Measurements from ENCODE around the gene SGTA.
"Not testable (repeated sequence)": the region's sequence is repeated elsewhere in the genome, so short reads cannot be mapped to it uniquely, and the experiment has no call there.

Gene SGTA

GRCh38 chr19:2724148-2724557 is 58.9 kb downstream of the SGTA start:
- peak; percentile 11 for DNase-seq (ENCODE audit: low spot score)

DNA sequence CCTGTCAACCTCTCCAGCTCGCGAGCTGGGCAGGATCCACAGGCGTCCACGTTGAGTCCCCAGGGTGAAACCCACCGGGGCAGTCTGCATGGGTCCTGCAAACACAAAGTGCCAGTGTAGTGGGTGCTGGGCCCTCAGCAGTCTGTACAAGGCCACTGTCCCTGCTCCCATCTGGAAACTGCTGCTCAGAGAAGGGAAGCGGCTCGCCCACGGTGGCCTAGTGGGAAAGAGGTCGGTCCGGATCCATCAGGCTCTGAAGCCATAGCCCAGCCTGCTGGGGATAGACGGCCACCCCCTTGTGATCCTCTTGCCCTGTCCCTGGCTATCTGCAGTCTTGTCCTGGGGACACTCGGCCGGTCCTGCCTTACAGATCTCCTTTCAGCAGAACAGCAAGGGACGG is 59.3 kb downstream of the SGTA start:
- DNase-seq (ENCODE audit: low spot score), result no peak

DNA sequence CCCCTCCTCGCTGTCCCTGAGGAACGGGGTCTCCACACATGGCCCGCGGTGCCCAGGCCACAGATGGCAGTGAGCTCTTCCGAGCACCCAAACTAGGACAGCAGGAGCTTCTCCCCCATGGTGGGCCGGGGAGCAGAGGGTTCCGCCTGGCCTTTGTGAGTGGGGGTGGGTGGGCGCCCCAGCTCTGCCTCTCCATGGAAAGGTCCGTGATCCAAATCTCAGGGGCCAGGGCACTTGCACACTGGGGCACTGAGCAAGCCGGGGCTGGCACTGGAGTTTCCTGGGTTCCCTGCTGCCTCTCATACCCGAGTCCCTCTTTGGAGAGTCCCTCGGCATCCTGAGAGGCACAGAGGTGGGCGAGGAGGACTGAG is 59.7 kb downstream of the SGTA start:
- DNase-seq (ENCODE audit: low spot score), result no peak

DNA sequence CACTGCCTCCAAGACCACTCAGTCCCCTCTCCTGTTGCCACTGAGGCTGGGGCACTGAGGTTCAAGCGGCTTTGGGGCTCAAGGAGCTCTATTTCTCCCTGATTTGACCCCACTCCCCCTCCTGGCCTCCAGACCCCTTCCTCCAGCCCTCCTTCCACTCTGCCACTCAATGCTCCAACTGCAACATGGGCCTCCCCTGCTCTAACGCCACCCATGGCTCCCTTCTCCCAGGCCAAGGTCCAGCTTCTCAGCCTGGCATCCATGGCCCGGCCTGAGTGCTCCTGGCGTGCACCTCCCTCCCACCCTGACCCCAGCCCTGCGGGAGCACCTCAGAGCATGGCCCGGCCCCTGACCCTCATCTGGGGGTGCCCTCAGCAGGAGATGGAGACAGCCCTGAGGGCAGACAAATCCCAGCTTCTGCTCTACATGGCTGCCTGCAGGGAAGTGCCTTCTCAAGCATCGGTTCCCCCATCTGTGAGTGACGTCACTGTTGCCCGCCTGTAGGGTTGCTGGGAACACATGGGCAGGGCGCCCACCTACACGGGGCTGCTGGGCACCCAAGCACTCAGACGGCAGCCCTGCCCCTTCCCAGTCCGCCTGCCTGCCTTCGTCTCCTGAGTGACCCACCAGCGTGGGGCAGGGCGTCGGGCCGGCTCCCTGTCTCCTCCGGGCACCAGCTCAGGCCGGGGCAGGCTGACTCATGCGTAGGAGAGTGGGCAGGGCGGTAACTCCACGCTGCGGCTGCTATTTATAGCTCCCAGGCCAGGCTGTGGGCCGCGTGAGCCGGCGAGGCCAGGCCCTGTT is 60.3 kb downstream of the SGTA start:
- peak; percentile 95 for DNase-seq (ENCODE audit: low spot score)

DNA sequence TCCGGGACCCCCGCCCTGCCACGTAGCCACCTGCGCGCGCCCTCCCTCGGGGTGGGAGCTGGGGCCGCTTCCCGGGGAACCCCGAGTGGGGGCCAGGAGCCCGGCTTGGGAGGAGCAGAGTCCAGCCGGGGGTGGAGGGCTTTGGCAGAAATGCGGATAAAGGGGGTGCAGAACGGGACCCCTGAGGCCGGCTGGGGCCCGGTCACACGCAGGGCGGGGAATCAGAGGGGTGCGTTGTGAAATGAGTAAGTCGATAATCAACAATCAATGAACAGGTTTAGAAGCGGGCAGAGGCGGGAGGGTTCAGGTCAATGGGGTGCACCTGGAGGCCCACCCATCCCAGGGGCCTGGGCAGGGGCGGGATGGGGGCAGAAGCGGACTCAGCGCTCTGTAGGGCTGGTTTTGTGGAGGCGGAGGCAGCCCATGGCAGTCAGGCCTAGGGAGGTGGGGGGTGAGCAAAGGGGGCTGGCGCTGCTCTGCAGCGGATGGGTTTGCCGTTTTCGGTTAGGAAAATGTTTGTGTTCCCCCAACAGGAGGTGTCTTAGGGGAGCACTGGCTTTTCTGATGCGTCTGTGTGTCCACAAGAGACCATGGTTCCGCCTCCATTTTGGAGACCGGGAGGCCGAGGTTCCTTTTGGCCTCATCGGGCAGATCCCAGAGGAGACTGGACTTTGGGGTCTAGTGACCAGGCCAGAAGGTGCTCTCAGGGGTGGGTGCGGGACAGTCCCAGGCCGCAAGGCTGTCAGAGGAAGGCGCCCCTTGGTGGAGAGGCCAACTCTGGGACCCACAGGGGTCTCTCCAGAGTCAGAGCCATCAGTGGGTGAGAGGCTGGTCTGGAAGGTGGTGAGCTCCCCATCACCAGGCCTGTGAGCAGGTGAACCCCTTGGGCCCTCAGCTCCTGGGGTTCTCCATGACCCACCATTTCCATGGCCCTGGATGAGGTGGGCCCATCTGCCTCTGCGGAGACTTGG is 61.2 kb downstream of the SGTA start:
- no peak for DNase-seq (ENCODE audit: low spot score)

- peak; percentile 61 for DNase-seq (ENCODE audit: low spot score)
Measured at GRCh38 chr19:2720777-2721569, 62.1 kb downstream of the SGTA start, which contains the start of gene DIRAS1. TSS of gene DIRAS1 (minus strand) at chr19:2721372. CDS start at chr19:2717806, 3,566 bp downstream.

- DNase-seq (ENCODE audit: low spot score), result peak; percentile 90
Measured at GRCh38 chr19:2719920-2720776, 62.9 kb downstream of the SGTA start.

DNA sequence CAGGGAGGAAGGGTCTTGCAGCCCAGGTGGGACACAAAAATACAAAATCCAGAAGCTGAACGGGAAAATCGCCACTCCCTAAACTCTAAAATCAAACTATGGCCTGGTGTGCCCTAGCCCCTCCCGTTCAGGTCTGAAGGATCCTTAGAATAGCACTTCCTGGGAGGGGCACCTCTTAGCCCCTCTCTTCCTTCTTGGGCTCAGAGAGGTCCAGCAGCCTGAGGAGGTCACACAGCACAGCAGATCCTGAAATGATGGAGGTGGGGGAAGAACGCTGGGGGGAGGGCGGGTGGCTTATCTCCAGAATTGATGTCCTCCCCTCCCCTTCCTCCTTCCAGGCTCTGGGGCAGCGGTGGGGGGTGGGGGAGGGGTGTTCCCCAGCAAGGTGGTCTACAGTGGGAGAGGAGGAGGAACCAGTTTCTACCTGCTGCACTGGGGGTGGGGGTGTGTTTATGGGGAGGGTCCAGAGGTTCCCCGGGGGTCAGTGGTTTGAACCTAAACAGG is 63.8 kb downstream of the SGTA start:
- DNase-seq (ENCODE audit: low spot score), result no peak

- DNase-seq (ENCODE audit: low spot score), result no peak
Measured at GRCh38 chr19:2717638-2718541, 65.2 kb downstream of the SGTA start.

- DNase-seq (ENCODE audit: low spot score), result no peak
Measured at GRCh38 chr19:2716722-2717637, 66.1 kb downstream of the SGTA start.

DNA sequence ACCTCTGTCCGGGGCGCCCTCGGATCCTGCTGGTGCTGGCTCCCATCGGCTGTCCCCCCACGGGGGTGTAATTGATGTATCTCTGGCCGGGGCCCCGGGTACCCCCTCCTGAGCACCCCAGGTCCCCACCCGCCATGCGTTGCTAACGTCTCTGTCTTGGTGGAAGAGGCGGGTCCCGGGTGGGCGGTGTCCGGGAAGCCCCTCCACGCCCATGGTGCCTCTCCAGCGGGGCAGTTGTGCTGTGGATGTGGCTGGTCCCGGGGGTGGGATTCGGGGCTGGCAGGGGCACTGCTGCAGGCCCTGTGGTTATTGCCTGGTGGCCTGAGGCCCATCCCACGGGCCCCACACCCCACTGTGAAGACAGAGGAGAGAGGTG is 66.8 kb downstream of the SGTA start:
- no peak for DNase-seq (ENCODE audit: low spot score)

GRCh38 chr19:2715470-2716274 is 67.4 kb downstream of the SGTA start:
- no peak for DNase-seq (ENCODE audit: low spot score)

DNA sequence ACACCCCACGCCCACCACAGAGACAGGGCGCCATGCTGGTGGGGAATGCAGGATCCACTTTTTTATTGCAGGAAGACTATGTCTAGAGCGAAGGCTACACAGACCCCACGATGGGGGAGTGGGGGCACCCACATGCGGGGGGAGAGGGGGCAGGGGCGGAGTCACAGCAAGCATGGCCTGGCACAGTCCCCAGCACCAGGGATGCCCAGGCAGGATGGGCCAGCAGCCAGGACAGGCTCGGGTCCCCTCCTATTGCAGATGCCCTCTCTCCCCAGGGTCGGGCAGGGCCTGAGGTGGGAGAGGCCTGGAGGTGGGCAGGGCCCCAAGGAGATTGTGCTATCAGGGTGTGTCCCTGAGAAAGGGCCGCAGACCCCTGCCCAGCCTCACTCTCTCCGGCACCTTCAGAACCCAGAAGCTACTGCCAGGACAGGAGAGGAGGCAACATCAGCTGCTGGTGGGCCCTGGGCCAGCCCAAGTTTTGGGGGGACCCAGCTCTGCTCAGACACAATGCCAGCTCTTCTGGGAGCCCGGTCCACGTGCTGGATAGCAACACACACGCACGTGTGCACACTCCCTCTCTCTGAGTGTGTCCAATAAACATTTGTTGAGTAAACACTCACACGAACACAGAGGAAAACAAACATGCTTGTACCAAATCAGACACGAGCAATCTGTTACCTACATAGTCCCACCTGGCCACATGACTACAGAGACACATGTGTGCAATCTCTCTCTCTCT is 68.4 kb downstream of the SGTA start:
- DNase-seq (ENCODE audit: low spot score), result no peak

GRCh38 chr19:2714102-2714501 is 69.0 kb downstream of the SGTA start:
- DNase-seq (ENCODE audit: low spot score), result not testable (repeated sequence)

GRCh38 chr19:2713170-2713569 is 69.9 kb downstream of the SGTA start:
- DNase-seq (ENCODE audit: low spot score), result not testable (repeated sequence)

DNA sequence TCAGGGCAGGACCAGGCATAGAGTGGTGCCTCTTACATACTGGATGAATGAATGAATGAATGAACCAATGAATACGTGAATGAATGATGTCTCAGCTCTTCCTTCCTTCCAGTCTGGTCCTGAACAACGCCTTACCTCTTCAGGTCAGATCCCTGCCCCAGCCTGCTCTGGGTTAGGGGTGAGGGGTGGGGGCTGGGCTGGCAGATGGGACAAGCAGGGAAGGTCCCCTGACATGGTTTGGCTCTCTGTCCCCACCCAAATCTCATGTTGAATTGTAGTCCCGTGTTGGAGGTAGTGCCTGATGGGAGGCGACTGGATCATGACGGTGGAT is 71.2 kb downstream of the SGTA start:
- DNase-seq (ENCODE audit: low spot score), result no peak

DNA sequence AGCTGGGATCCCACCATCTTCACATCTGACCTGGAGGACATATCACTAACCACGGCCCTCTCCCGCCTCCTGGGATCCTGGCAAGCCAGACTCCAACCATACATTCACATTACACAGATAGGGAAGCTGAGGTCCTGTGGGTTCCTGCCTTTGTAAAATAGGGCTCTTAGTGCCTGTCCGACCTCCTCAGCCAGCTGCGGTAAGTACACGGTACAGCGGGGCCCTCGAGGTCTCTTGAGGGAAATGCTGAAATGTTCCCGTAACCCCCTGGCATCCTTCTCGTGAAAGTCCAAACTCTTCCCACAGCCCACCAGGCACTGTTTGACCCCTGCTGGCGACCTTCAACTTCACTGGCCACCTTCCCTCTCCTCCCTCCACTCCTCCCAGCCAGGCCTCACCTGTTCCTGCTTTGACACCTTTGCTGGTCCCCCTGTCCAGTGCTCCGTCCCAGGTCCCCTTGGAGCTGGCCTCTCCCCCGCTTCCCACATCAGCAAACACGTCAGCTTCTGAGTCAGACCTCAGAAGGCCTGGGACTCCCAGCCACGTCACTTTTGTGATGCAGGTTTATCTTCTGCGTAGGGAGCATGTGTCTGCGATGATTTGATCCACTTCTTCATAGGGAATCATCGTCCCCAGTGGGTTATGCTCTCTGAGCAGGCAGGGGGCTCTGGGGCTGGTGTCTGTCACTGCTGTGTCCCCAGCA is 71.8 kb downstream of the SGTA start:
- DNase-seq (ENCODE audit: low spot score), result peak; percentile 80

Measured in AG08396 (cell line).